CD4-positive, alpha-beta T cell (primary cell): ENCODE results near the gene CD44. TPM values are rescaled to one million over a fixed set of nuclear protein-coding genes. Genes with fewer than 3 reads are reported as not detected.

Experiments used
- ATAC-seq: fragments of 200-7000 bp; cut with Tn5 transposase; one replicate; pipeline ENCODE4 v1.10.0; 2022; ENCODE audit warnings: mild to moderate bottlenecking; ENCODE audit not compliant: poor library complexity
- CTCF ChIA-PET: fragments of 350-600 bp; sonication (Branson Sonifier 250); formaldehyde crosslinking; loops from one replicate; lab custom pipeline; 2021; ENCODE audit warnings: antibody characterized with exemption, inconsistent platforms; lab: Charles Lee
- POLR2A ChIA-PET: fragments of 350-600 bp; sonication (Branson Sonifier 250); formaldehyde crosslinking; loops from one replicate; lab custom pipeline; 2021; ENCODE audit warnings: antibody characterized with exemption, inconsistent platforms; lab: Charles Lee
- DNase-seq, 14 experiments: peaks; one replicate each; pipeline ENCODE4 v3.0.0-alpha.2; 2013 to 2020; ENCODE audit warnings: mixed read lengths in 2 of 14
- H3K27ac ChIP-seq, 2 donors: one replicate each; pipeline versions ENCODE4 v1.5.1 to v1.7.0; 2013; ENCODE audit warnings: low read length in 2 of 2, low read depth in 1 of 2, mild to moderate bottlenecking in 1 of 2
- H3K27me3 ChIP-seq, 2 experiments: 1 replicate in 1 of 2; 2 replicates in 1 of 2; pipeline versions ENCODE4 v1.6.1 to v1.7.0; 2013; ENCODE audit warnings: low read length in 2 of 2, control low read depth in 1 of 2, mild to moderate bottlenecking in 1 of 2, moderate library complexity in 1 of 2; ENCODE audit not compliant: insufficient read depth in 2 of 2, control insufficient read depth in 1 of 2
- H3K36me3 ChIP-seq: one replicate; pipeline ENCODE4 v1.6.1; 2013; ENCODE audit warnings: low read length, control low read depth; ENCODE audit not compliant: insufficient read depth
- H3K4me1 ChIP-seq: one replicate; pipeline ENCODE4 v1.6.1; 2013; ENCODE audit warnings: low read length, control low read depth; ENCODE audit not compliant: insufficient read depth
- H3K4me3 ChIP-seq: one replicate; pipeline ENCODE4 v1.5.1; 2013; ENCODE audit warnings: mild to moderate bottlenecking, low read length, moderate library complexity
- H3K9me3 ChIP-seq, 2 experiments: 1 replicate in 1 of 2; 2 replicates in 1 of 2; pipeline versions ENCODE4 v1.6.1 to v1.7.0; 2013; ENCODE audit warnings: low read length in 2 of 2, mild to moderate bottlenecking in 2 of 2, control low read depth in 1 of 2, moderate library complexity in 1 of 2; ENCODE audit not compliant: control insufficient read depth in 1 of 2, insufficient read depth in 1 of 2
- H3K27ac Mint-ChIP-seq: one replicate; pipeline ENCODE4 v1.8.0; 2020; ENCODE audit warnings: mixed read lengths
- H3K27me3 Mint-ChIP-seq: one replicate; pipeline ENCODE4 v1.8.0; 2021; ENCODE audit warnings: mixed read lengths
- H3K36me3 Mint-ChIP-seq: one replicate; pipeline ENCODE4 v1.8.0; 2021; ENCODE audit warnings: low read depth, mixed read lengths
- H3K4me1 Mint-ChIP-seq: one replicate; pipeline ENCODE4 v1.8.0; 2021; ENCODE audit warnings: low read depth, mixed read lengths
- H3K4me3 Mint-ChIP-seq: one replicate; pipeline ENCODE4 v1.8.0; 2020; ENCODE audit warnings: mild to moderate bottlenecking, mixed read lengths
- H3K9me3 Mint-ChIP-seq: one replicate; pipeline ENCODE4 v1.8.0; 2020; ENCODE audit warnings: mixed read lengths
- intact Hi-C, 2 experiments: fragments of 100-400 bp; cut with DNase I in 1 of 2; cut with micrococcal nuclease in 1 of 2; formaldehyde crosslinking; loops; one replicate each; pipeline versions ENCODE4 v1.15.1 to v1.9.0; 2023 to 2025; cut with DNase I, micrococcal nuclease
- total RNA-seq, 174 experiments: library from RNA in 2 of 174; stranded (reverse) in 2 of 174; gene quantifications; one replicate each; pipeline ENCODE4 v1.2.3 and lab custom pipeline; 2021 to 2026
- TF ChIP-seq, protein P1 (sequence below): fragments of 200-600 bp; IDR thresholded peaks from one replicate; pipeline ENCODE4 v1.8.0; 2022; ENCODE audit warnings: antibody characterized with exemption, mild to moderate bottlenecking

Gene CD44
- total RNA-seq, 2 experiments from 2014 or later = 1,283 to 1,330 TPM

DNA sequence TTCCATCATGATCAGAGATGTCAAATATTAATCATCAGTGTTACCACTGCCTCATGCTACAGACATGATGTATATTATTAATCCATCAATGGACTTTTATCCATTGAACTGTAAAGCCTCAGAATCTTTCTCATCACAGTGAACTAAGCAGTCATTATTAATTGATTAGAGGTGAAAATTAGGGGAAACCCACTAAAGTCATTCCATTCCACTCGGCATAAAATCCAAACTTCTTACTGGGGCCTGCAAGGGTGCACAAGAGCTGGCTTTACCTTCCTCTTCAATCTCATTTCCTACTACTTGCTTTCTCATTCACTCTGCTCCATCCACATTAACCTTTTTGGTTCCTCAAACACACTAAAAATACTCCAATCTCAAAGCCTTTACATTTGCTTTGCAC is 7.9 kb upstream of the CD44 start:
- ATAC-seq (no peak), DNase-seq (no peak)
- TF ChIP-seq, protein P1, sequence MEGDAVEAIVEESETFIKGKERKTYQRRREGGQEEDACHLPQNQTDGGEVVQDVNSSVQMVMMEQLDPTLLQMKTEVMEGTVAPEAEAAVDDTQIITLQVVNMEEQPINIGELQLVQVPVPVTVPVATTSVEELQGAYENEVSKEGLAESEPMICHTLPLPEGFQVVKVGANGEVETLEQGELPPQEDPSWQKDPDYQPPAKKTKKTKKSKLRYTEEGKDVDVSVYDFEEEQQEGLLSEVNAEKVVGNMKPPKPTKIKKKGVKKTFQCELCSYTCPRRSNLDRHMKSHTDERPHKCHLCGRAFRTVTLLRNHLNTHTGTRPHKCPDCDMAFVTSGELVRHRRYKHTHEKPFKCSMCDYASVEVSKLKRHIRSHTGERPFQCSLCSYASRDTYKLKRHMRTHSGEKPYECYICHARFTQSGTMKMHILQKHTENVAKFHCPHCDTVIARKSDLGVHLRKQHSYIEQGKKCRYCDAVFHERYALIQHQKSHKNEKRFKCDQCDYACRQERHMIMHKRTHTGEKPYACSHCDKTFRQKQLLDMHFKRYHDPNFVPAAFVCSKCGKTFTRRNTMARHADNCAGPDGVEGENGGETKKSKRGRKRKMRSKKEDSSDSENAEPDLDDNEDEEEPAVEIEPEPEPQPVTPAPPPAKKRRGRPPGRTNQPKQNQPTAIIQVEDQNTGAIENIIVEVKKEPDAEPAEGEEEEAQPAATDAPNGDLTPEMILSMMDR = no peak
- peaks cover 57% of the 10 kb centered on the region for H3K4me1 Mint-ChIP-seq
- CTCF ChIA-PET = no interaction called here
- H3K36me3 Mint-ChIP-seq = no peaks in the 10 kb centered on the region
- H3K9me3 Mint-ChIP-seq = no peaks in the 10 kb centered on the region
- no peak overlapping the region for H3K4me3 Mint-ChIP-seq
- Histone ChIP-seq H3K9me3 (no peaks in the 10 kb centered on the region), H3K36me3 (no peaks in the 10 kb centered on the region), H3K4me3 (no peak overlapping the region), H3K27ac (no peak overlapping the region), H3K4me1 (peaks cover 16% of the 10 kb centered on the region), H3K27me3 (no peaks in the 10 kb centered on the region)
- intact Hi-C loops = no loop called here
- POLR2A ChIA-PET = no interaction called here
- peak overlapping the region; percentile 9 for H3K27ac Mint-ChIP-seq
- H3K27me3 Mint-ChIP-seq = no peaks in the 10 kb centered on the region

DNA sequence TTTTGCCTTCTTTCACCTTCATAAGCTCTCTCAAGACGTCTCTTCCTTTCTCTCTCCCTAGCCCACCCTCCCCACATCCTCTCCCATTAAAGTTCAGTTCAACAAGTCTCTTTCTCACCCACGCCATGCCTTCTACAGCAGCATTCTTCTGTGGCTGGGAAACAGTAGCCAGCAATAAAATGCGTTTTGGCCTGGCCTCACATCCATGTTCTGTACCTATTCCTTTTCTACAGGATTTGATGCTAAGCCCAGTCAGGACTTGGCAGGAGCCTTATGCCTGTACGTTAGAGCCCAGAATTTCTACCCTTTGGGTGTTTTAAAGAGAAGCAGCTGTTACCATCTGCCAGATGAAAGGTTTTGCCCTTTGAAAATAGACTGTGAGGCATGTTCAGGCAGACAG is 7.1 kb upstream of the CD44 start:
- H3K4me3 Mint-ChIP-seq = no peak overlapping the region

GRCh38 chr11:35133656-35134055 is 5.3 kb upstream of the CD44 start:
- intact Hi-C loops = no loop called here

More for the DNA sequence above, 7.1 kb upstream of the CD44 start:
- no peaks in the 10 kb centered on the region for H3K36me3 ChIP-seq
- peaks cover 8% of the 10 kb centered on the region for H3K4me1 ChIP-seq
- H3K27ac ChIP-seq = no peak overlapping the region
- no peaks in the 10 kb centered on the region for H3K9me3 Mint-ChIP-seq
- no peak for ATAC-seq
- TF ChIP-seq, protein P1 = no peak
- no peaks in the 10 kb centered on the region for H3K9me3 ChIP-seq
- H3K4me1 Mint-ChIP-seq = peaks cover 49% of the 10 kb centered on the region
- no peaks in the 10 kb centered on the region for H3K36me3 Mint-ChIP-seq
- no peak for DNase-seq
- ChIA-PET POLR2A (no interaction called here), CTCF (no interaction called here)
- no peak overlapping the region for H3K4me3 ChIP-seq
- H3K27ac Mint-ChIP-seq = peak overlapping the region; percentile 9
- intact Hi-C loops = no loop called here
- no peaks in the 10 kb centered on the region for H3K27me3 ChIP-seq
- H3K27me3 Mint-ChIP-seq = no peaks in the 10 kb centered on the region

More at GRCh38 chr11:35133656-35134055, 5.3 kb upstream of the CD44 start:
- ATAC-seq (no peak), DNase-seq (no peak)
- Mint-ChIP-seq H3K36me3 (peaks cover 10% of the 10 kb centered on the region), H3K4me1 (peaks cover 57% of the 10 kb centered on the region), H3K4me3 (no peak overlapping the region), H3K27ac (no peak overlapping the region), H3K27me3 (no peaks in the 10 kb centered on the region), H3K9me3 (no peaks in the 10 kb centered on the region)
- no peak overlapping the region for H3K27ac ChIP-seq
- no peaks in the 10 kb centered on the region for H3K9me3 ChIP-seq
- no peaks in the 10 kb centered on the region for H3K27me3 ChIP-seq
- TF ChIP-seq, protein P1 = no peak
- H3K4me3 ChIP-seq = no peak overlapping the region
- H3K4me1 ChIP-seq = peaks cover 13% of the 10 kb centered on the region
- ChIA-PET CTCF (no interaction called here), POLR2A (interaction anchor here (0.7 kb wide), 1 partner anchor 104 kb away, joined by 3 read pairs; no protein-coding TSS in a partner anchor)
- H3K36me3 ChIP-seq = no peaks in the 10 kb centered on the region
